ENCODE measurements around the gene FHIP2A.

DNA sequence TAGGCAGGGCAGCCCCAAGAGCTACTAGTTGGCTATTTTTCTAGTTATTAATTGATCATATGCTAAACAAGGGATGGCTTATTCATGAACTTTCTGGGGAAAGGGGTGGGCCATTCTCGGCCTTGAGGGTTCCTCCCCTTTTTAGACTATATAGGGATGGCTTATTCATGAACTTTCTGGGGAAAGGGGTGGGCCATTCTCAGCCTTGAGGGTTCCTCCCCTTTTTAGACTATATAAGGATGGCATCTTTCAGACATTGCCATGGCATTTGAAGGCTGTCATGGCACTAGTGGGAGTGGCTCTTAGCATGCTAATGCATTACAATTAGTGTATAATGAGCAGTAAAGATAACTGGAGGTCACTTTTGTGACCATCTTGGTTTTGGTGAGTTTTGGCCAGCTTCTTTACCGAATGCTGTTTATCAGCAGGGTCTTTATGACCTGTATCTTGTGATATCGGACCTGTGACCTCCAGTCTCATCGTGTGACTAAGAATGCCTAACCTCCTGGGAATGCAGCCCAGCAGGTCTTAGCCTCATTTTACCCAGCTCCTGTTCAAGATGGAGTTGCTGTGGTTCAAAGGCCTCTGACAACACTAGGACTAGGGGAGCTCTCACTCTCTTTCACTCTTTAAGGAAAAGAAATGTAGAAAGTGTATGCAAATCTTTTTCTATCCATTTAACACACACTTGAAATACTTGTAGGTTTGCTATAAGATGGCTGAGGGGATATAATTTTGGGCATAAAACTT is 7.8 kb downstream of the FHIP2A start:
- TF ChIP-seq CTCF (IDR thresholded peaks at IDR 0.05; ENCODE audit: borderline replicate concordance, extremely low read depth, low read length, poor library complexity, severe bottlenecking) (no peak), EZH2 (IDR thresholded peaks at IDR 0.05; ENCODE audit: borderline replicate concordance, low read depth, low read length, severe bottlenecking) (no peak)

Data from DND-41 (cell line).